Neuronal stem cell (in vitro differentiated cells): ENCODE results near the gene IL1A.

Experiments
- DNase-seq: peaks from one replicate; pipeline ENCODE4 v3.0.0-alpha.2; 2013; ENCODE audit warnings: low spot score
- H2AFZ ChIP-seq: one replicate; pipeline ENCODE4 v1.6.1; 2013; ENCODE audit warnings: mild to moderate bottlenecking, low read length, inconsistent platforms
- H2AK5ac ChIP-seq: 2 replicates; pipeline ENCODE4 v1.6.1; 2013; ENCODE audit warnings: low read depth, mild to moderate bottlenecking, inconsistent platforms, low read length, moderate library complexity, mixed read lengths
- H2BK120ac ChIP-seq: 2 replicates; pipeline ENCODE4 v1.6.1; 2013; ENCODE audit warnings: low read depth, mild to moderate bottlenecking, inconsistent platforms, low read length, moderate library complexity, mixed read lengths
- H2BK12ac ChIP-seq: one replicate; pipeline ENCODE4 v1.6.1; 2013; ENCODE audit warnings: low read length, inconsistent platforms
- H2BK15ac ChIP-seq: 2 replicates; pipeline ENCODE4 v1.6.1; 2013; ENCODE audit warnings: mild to moderate bottlenecking, low read length, inconsistent platforms, mixed read lengths
- H2BK5ac ChIP-seq: one replicate; pipeline ENCODE4 v1.6.1; 2013; ENCODE audit warnings: inconsistent platforms, mild to moderate bottlenecking, low read length, moderate library complexity
- H3K14ac ChIP-seq: one replicate; pipeline ENCODE4 v1.6.1; 2013; ENCODE audit warnings: low read length, inconsistent platforms
- H3K18ac ChIP-seq: 2 replicates; pipeline ENCODE4 v1.6.1; 2013; ENCODE audit warnings: low read length, inconsistent platforms
- H3K23ac ChIP-seq: 2 replicates; pipeline ENCODE4 v1.6.1; 2013; ENCODE audit warnings: low read depth, mild to moderate bottlenecking, mixed read lengths, low read length, inconsistent platforms; ENCODE audit not compliant: poor library complexity
- H3K27ac ChIP-seq: replicated peaks from 3 replicates; pipeline ENCODE4 v1.5.1; 2013; ENCODE audit warnings: low read length, inconsistent platforms
- H3K27me3 ChIP-seq, 3 experiments: 2 replicates each; pipeline ENCODE4 v1.6.1; 2013; ENCODE audit warnings: low read length in 3 of 3, mild to moderate bottlenecking in 2 of 3, inconsistent platforms in 1 of 3, low read depth in 1 of 3, mixed read lengths in 1 of 3, moderate library complexity in 1 of 3; ENCODE audit not compliant: control insufficient read depth in 3 of 3, insufficient read depth in 3 of 3
- H3K36me3 ChIP-seq, 2 donors: replicated peaks in 1 of 2; 2 replicates each; pipeline ENCODE4 v1.6.1; 2013; ENCODE audit warnings: low read length in 2 of 2; ENCODE audit not compliant: control insufficient read depth in 2 of 2, insufficient read depth in 2 of 2
- H3K4ac ChIP-seq: 2 replicates; pipeline ENCODE4 v1.6.1; 2013; ENCODE audit warnings: inconsistent platforms, mild to moderate bottlenecking, low read length, moderate library complexity
- H3K4me1 ChIP-seq, 2 donors: 1 replicate in 1 of 2; 2 replicates in 1 of 2; pipeline ENCODE4 v1.6.1; 2013; ENCODE audit warnings: low read length in 2 of 2, low read depth in 1 of 2; ENCODE audit not compliant: control insufficient read depth in 2 of 2, insufficient read depth in 1 of 2
- H3K4me2 ChIP-seq: one replicate; pipeline ENCODE4 v1.6.1; 2013; ENCODE audit warnings: mild to moderate bottlenecking, low read length, inconsistent platforms; ENCODE audit not compliant: insufficient read depth, poor library complexity, severe bottlenecking
- H3K4me3 ChIP-seq, 2 donors: 2 replicates each; pipeline ENCODE4 v1.5.1; 2013; ENCODE audit warnings: low read length in 2 of 2, mild to moderate bottlenecking in 2 of 2, inconsistent platforms in 1 of 2, moderate library complexity in 1 of 2
- H3K79me1 ChIP-seq: one replicate; pipeline ENCODE4 v1.6.1; 2013; ENCODE audit warnings: low read depth, mild to moderate bottlenecking, inconsistent platforms, low read length, moderate library complexity
- H3K9ac ChIP-seq: one replicate; pipeline ENCODE4 v1.6.1; 2013; ENCODE audit warnings: mild to moderate bottlenecking, low read depth, low read length, inconsistent platforms; ENCODE audit not compliant: poor library complexity
- H3K9me3 ChIP-seq, 2 donors: replicated peaks in 1 of 2; 2 replicates each; pipeline versions ENCODE3 to v1.6.1; 2013; ENCODE audit warnings: low read length in 2 of 2, mild to moderate bottlenecking in 2 of 2, inconsistent platforms in 1 of 2, low read depth in 1 of 2, mixed read lengths in 1 of 2, moderate library complexity in 1 of 2; ENCODE audit not compliant: control insufficient read depth in 2 of 2, insufficient read depth in 1 of 2
- H4K8ac ChIP-seq: one replicate; pipeline ENCODE4 v1.6.1; 2013; ENCODE audit warnings: low read depth, mild to moderate bottlenecking, inconsistent platforms, low read length, moderate library complexity
- H4K91ac ChIP-seq: one replicate; pipeline ENCODE4 v1.6.1; 2013; ENCODE audit warnings: low read length, low read depth, mild to moderate bottlenecking, inconsistent platforms; ENCODE audit not compliant: poor library complexity
- WGBS, 2 donors: extraction: QIAGEN DNeasy Blood & Tissue Kit; methylation state at CpG; one replicate each; pipeline ENCODE4 v1.1.7; 2013; ENCODE audit warnings: missing lambda C conversion rate in 2 of 2, mixed read lengths in 1 of 2; ENCODE audit not compliant: insufficient read length in 2 of 2, insufficient replicate concordance in 1 of 2; ENCODE audit errors: extremely low coverage in 2 of 2; 5-methylcytosine and 5-hydroxymethylcytosine counted together

The IL1A gene

GRCh38 chr2:112782234-112782799 lies 2.0 kb downstream of the IL1A start:
- no peak for DNase-seq
- no peak overlapping the region for H3K27ac ChIP-seq
- H3K36me3 ChIP-seq = no peaks in the 10 kb centered on the region
- H3K23ac ChIP-seq = no peak overlapping the region
- H4K8ac ChIP-seq = no peak overlapping the region
- H2AK5ac ChIP-seq = no peak overlapping the region
- no peak overlapping the region for H2BK12ac ChIP-seq
- H3K4me3 ChIP-seq = no peak overlapping the region
- no peaks in the 10 kb centered on the region for H3K9me3 ChIP-seq
- H3K4me2 ChIP-seq = no peak overlapping the region
- H2BK15ac ChIP-seq = no peak overlapping the region
- H2BK5ac ChIP-seq = no peak overlapping the region
- H3K27me3 ChIP-seq = no peaks in the 10 kb centered on the region
- no peak overlapping the region for H4K91ac ChIP-seq
- H2BK120ac ChIP-seq = no peak overlapping the region
- H3K4me1 ChIP-seq = peaks cover 3 to 13% of the 10 kb centered on the region in 2 donors
- no peak overlapping the region for H3K9ac ChIP-seq
- no peaks in the 10 kb centered on the region for H3K79me1 ChIP-seq
- no peak overlapping the region for H3K18ac ChIP-seq
- no CpG with 5 or more reads among the region's 3 CpGs for WGBS, 2 donors
- no peak overlapping the region for H2AFZ ChIP-seq
- H3K4ac ChIP-seq = no peak overlapping the region
- no peak overlapping the region for H3K14ac ChIP-seq

GRCh38 chr2:112779598-112779997 lies 4.7 kb downstream of the IL1A start:
- Histone ChIP-seq H3K9ac (no peak overlapping the region), H2AFZ (no peak overlapping the region), H2BK120ac (no peak overlapping the region), H4K91ac (no peak overlapping the region), H3K4me3 (no peak overlapping the region), H3K27ac (no peak overlapping the region), H3K18ac (no peak overlapping the region), H4K8ac (no peak overlapping the region), H2BK12ac (no peak overlapping the region), H2AK5ac (no peak overlapping the region), H3K4me1 (peaks cover 3 to 12% of the 10 kb centered on the region in 2 donors), H3K79me1 (no peaks in the 10 kb centered on the region), H2BK15ac (no peak overlapping the region), H3K9me3 (no peaks in the 10 kb centered on the region), H3K36me3 (no peaks in the 10 kb centered on the region), H3K4ac (no peak overlapping the region), H2BK5ac (no peak overlapping the region), H3K23ac (no peak overlapping the region), H3K4me2 (no peak overlapping the region), H3K27me3 (no peaks in the 10 kb centered on the region), H3K14ac (no peak overlapping the region)
- DNase-seq = no peak
- no CpG with 5 or more reads among the region's 1 CpG for WGBS, 2 donors

- DNase-seq = no peak
- Histone ChIP-seq H3K14ac (no peak overlapping the region), H4K8ac (no peak overlapping the region), H2AFZ (no peak overlapping the region), H3K27ac (peak overlapping the region; percentile 50), H3K27me3 (no peaks in the 10 kb centered on the region), H3K4me1 (peaks cover 0 to 7% of the 10 kb centered on the region in 2 donors), H3K4me3 (no peak overlapping the region), H3K23ac (no peak overlapping the region), H3K4me2 (no peak overlapping the region), H2AK5ac (no peak overlapping the region), H2BK120ac (no peak overlapping the region), H3K9me3 (no peaks in the 10 kb centered on the region), H2BK15ac (no peak overlapping the region), H2BK12ac (no peak overlapping the region), H3K9ac (no peak overlapping the region), H3K79me1 (no peaks in the 10 kb centered on the region), H3K18ac (no peak overlapping the region), H4K91ac (no peak overlapping the region), H3K4ac (no peak overlapping the region), H2BK5ac (no peak overlapping the region), H3K36me3 (no peaks in the 10 kb centered on the region)
These were observed 7.3 kb downstream of the IL1A start for GRCh38 chr2:112777036-112777435.

- Histone ChIP-seq H3K27me3 (no peaks in the 10 kb centered on the region), H3K4ac (no peak overlapping the region), H2BK12ac (no peak overlapping the region), H3K9me3 (no peaks in the 10 kb centered on the region), H4K91ac (no peak overlapping the region), H3K4me2 (no peak overlapping the region), H3K9ac (no peak overlapping the region), H3K14ac (no peak overlapping the region), H3K79me1 (no peaks in the 10 kb centered on the region), H2AK5ac (no peak overlapping the region), H2BK5ac (no peak overlapping the region), H3K27ac (no peak overlapping the region), H3K4me3 (no peak overlapping the region), H3K23ac (no peak overlapping the region), H2BK15ac (no peak overlapping the region), H3K36me3 (no peaks in the 10 kb centered on the region), H4K8ac (no peak overlapping the region), H3K4me1 (peaks cover 0 to 7% of the 10 kb centered on the region in 2 donors), H2AFZ (no peak overlapping the region), H3K18ac (no peak overlapping the region), H2BK120ac (no peak overlapping the region)
- no peak for DNase-seq
- no CpG with 5 or more reads among the region's 3 CpGs for WGBS, 2 donors
These were observed 8.2 kb downstream of the IL1A start for GRCh38 chr2:112776113-112776512.
